DND-41 (cell line): Measurements from ENCODE around the gene IFNE.

Experiments used
- EZH2 ChIP-seq: IDR thresholded peaks from 3 replicates; pipeline ENCODE4 v1.6.1; 2012; ENCODE audit warnings: borderline replicate concordance, low read depth, mild to moderate bottlenecking, moderate library complexity, low read length, inconsistent platforms; ENCODE audit not compliant: severe bottlenecking
- TF ChIP-seq, protein P1 (sequence below): IDR thresholded peaks from 2 replicates; pipeline ENCODE4 v1.5.1; 2012; ENCODE audit warnings: borderline replicate concordance, low read length, moderate library complexity, mild to moderate bottlenecking; ENCODE audit not compliant: poor library complexity, severe bottlenecking; ENCODE audit errors: extremely low read depth

DNA sequence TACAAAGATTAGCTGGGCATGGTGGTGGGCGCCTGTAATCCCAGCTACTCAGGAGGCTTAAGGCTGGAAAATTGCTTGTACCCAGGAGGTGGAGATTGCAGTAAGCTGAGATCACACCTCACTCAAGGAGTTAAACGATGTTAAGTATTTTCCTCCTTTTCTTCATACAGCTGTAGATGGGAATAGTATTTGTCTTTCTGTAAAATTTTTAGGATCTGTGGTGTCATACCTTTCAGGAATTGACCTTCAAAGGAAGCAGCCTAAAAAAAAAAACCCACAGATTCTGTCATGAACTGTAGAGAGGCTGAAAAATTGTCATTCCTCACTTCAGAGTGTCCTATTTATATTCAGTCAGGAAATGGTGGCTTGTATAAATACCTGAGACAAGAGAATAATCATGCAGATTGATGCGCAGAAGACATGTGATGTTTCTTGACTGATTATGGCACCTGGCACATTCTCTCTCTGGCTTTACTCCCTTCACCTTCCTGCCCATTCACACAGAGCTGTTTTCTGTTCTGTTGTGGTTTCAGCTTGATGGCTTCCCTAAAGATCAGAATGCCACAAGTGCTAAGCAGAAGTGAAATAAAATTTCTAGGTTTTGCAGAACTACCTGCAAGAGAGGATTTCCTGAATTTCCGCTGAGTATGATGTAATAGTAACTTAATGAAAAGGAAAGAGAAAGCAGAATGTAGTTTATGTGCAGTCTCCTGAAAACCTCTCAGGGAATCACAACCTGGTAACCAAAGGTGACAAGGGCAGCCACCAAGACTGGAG, 38.1 kb downstream of the IFNE start:
- TF ChIP-seq, protein P1, sequence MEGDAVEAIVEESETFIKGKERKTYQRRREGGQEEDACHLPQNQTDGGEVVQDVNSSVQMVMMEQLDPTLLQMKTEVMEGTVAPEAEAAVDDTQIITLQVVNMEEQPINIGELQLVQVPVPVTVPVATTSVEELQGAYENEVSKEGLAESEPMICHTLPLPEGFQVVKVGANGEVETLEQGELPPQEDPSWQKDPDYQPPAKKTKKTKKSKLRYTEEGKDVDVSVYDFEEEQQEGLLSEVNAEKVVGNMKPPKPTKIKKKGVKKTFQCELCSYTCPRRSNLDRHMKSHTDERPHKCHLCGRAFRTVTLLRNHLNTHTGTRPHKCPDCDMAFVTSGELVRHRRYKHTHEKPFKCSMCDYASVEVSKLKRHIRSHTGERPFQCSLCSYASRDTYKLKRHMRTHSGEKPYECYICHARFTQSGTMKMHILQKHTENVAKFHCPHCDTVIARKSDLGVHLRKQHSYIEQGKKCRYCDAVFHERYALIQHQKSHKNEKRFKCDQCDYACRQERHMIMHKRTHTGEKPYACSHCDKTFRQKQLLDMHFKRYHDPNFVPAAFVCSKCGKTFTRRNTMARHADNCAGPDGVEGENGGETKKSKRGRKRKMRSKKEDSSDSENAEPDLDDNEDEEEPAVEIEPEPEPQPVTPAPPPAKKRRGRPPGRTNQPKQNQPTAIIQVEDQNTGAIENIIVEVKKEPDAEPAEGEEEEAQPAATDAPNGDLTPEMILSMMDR: no peak
- TF ChIP-seq EZH2: no peak
